ENCODE results near the gene INPP5K. TPM values are rescaled to one million over a fixed set of nuclear protein-coding genes. Genes with fewer than 3 reads are reported as not detected.

The INPP5K gene
- total and polyA plus RNA-seq, 2 of the 4 experiments (the other 2 are of a cell fraction): 14.9 to 17.4 TPM

GRCh38 chr17:1493291-1493980 is 23.0 kb downstream of the INPP5K start:
- Histone ChIP-seq H2AK5ac (ENCODE audit: low read depth, low read length) (no peak overlapping the region), H4K20me1 (ENCODE audit: insufficient read depth, low read length) (no peaks in the 10 kb centered on the region; the same call in 1 of the 2 replicates), H2BK120ac (ENCODE audit: low read depth, low read length) (no peak overlapping the region), H2AK9ac (replicated peaks; ENCODE audit: low read depth, low read length, poor library complexity) (peak overlapping the region; percentile 79), H3K4me2 (ENCODE audit: low read depth, low read length) (no peak overlapping the region), H2BK15ac (ENCODE audit: low read depth, low read length) (no peak overlapping the region), H2AFZ (replicated peaks; ENCODE audit: low read length, poor library complexity) (no peak overlapping the region), H2BK5ac (ENCODE audit: low read depth, low read length, poor library complexity, severe bottlenecking) (no peak overlapping the region), H3K9me1 (ENCODE audit: insufficient read depth, low read length) (0 out of 2 replicates have a peak, but pooled peaks cover 9% of the 10 kb centered on the region), H4K91ac (ENCODE audit: insufficient read depth, low read depth, low read length) (no peak overlapping the region), H3K9me3 (ENCODE audit: control insufficient read depth, insufficient read depth, low read length) (no peaks in the 10 kb centered on the region), H3K4me3 (ENCODE audit: insufficient read depth, low read depth, low read length) (no peak overlapping the region), H3K4me1 (ENCODE audit: control insufficient read depth, insufficient read depth, low read length) (peaks cover 19% of the 10 kb centered on the region), H3K9ac (ENCODE audit: low read depth, low read length) (no peak overlapping the region), H3K14ac (replicated peaks; ENCODE audit: low read depth, low read length) (no peak overlapping the region), H3K27ac (ENCODE audit: insufficient read depth, low read length) (no peak overlapping the region), H3K4ac (ENCODE audit: low read depth, low read length) (no peak overlapping the region), H3K23ac (ENCODE audit: low read depth, low read length) (no peak overlapping the region), H3K79me1 (ENCODE audit: low read depth in 1 of 2, low read length in 2 of 2) (peaks cover 14 to 39% of the 10 kb centered on the region in 2 experiments), H3K36me3 (ENCODE audit: control insufficient read depth, insufficient read depth, low read length) (peaks cover 14% of the 10 kb centered on the region), H4K5ac (ENCODE audit: low read depth, low read length) (no peak overlapping the region), H4K8ac (ENCODE audit: low read depth in 2 of 2, low read length in 2 of 2) (no peak overlapping the region), H3K56ac (ENCODE audit: extremely low read depth, insufficient read depth, low read length) (no peak overlapping the region), H3K18ac (ENCODE audit: low read depth, low read length) (no peak overlapping the region), H2BK20ac (ENCODE audit: low read depth, low read length) (no peak overlapping the region), H3K27me3 (ENCODE audit: control insufficient read depth, insufficient read depth, low read length) (no peaks in the 10 kb centered on the region)
- CTCF ChIA-PET: no interaction called here
- ATAC-seq (ENCODE audit: low read depth): no peak
- dilution Hi-C loops (cut with HindIII; ENCODE audit: low sequenced_read_pairs, unreplicated experiment): no loop called here
- in situ Hi-C loops (cut with MboI; ENCODE audit: low sequenced_read_pairs): no loop called here
- no peak for DNase-seq
- BruUV-seq (replicated peaks): no TSS peak
- 60% methylated on average over 1 of the region's 23 CpGs; no CpG with 5 or more reads in 1 of the 2 experiments for WGBS, 2 experiments (ENCODE audit: extremely low coverage in 2 of 2, insufficient read length in 1 of 2)
- TF ChIP-seq MAFK (IDR thresholded peaks at IDR 0.05; ENCODE audit: low read depth, low read length) (no peak), CHD1 (IDR thresholded peaks at IDR 0.05; ENCODE audit: low read depth, low read length) (no peak), NFE2L2 (IDR thresholded peaks at IDR 0.05; ENCODE audit: low read depth, low read length) (no peak), FOS (IDR thresholded peaks at IDR 0.05; ENCODE audit: low read depth, low read length) (no peak), USF2 (IDR thresholded peaks at IDR 0.05; ENCODE audit: low read depth, low read length) (no peak), MAZ (IDR thresholded peaks at IDR 0.05; ENCODE audit: borderline replicate concordance, low read depth, low read length) (no peak), RCOR1 (IDR thresholded peaks at IDR 0.05; ENCODE audit: insufficient replicate concordance, low read length) (no peak), MXI1 (IDR thresholded peaks at IDR 0.05; ENCODE audit: borderline replicate concordance, low read depth, low read length) (no peak), RFX5 (IDR thresholded peaks at IDR 0.05; ENCODE audit: low read depth, low read length) (no peak), RAD21 (IDR thresholded peaks at IDR 0.05; ENCODE audit: low read length) (no peak), BHLHE40 (IDR thresholded peaks at IDR 0.05; ENCODE audit: low read depth, low read length) (no peak)
- POLR2A ChIA-PET (ENCODE audit: unreplicated experiment): interaction anchor here (0.6 kb wide), 1 partner anchor 219 kb away, joined by 3 read pairs; no protein-coding TSS in a partner anchor
- intact Hi-C loops (cut with micrococcal nuclease): no loop called here

All from IMR-90 (cell line).